ENCODE measurements around the gene POU6F2. TPM values are rescaled to one million over a fixed set of nuclear protein-coding genes. Genes with fewer than 3 reads are reported as not detected.
"Not testable (repeated sequence)": the region's sequence is repeated elsewhere in the genome, so short reads cannot be mapped to it uniquely, and the experiment has no call there.

POU6F2 gene
- not detected in 2 replicates for total RNA-seq

- DNase-seq (ENCODE audit: low read depth in 2 of 2) = no peak
These were observed at the start of gene POU6F2 for GRCh38 chr7:38977685-38978084. POU6F2 (plus strand) TSS chr7:38977909; CDS start chr7:38977954, 45 bp downstream.

GRCh38 chr7:38928506-38928905, 49.2 kb upstream of the POU6F2 start:
- no peak for DNase-seq (ENCODE audit: low read depth in 2 of 2)

- DNase-seq (ENCODE audit: low read depth in 2 of 2) = peak in 1 of 2 donors; percentile 51
These were observed 48.1 kb upstream of the POU6F2 start for GRCh38 chr7:38929460-38930171.

GRCh38 chr7:38932509-38933168, 45.1 kb upstream of the POU6F2 start:
- peak; percentile 48 to 57 for DNase-seq (ENCODE audit: low read depth in 2 of 2)

- DNase-seq (ENCODE audit: low read depth in 2 of 2) = no peak
These were observed 43.7 kb upstream of the POU6F2 start for GRCh38 chr7:38934051-38934450.

GRCh38 chr7:38934536-38934935, 43.2 kb upstream of the POU6F2 start:
- no peak for DNase-seq (ENCODE audit: low read depth in 2 of 2)

GRCh38 chr7:38936641-38937040, 41.1 kb upstream of the POU6F2 start:
- DNase-seq (ENCODE audit: low read depth in 2 of 2) = no peak

GRCh38 chr7:38938001-38938485, 39.7 kb upstream of the POU6F2 start:
- DNase-seq (ENCODE audit: low read depth in 2 of 2) = peak in 1 of 2 donors; percentile 66

GRCh38 chr7:38938589-38938988, 39.1 kb upstream of the POU6F2 start:
- DNase-seq (ENCODE audit: low read depth in 2 of 2) = no peak

- DNase-seq (ENCODE audit: low read depth in 2 of 2) = no peak
These were observed 36.9 kb upstream of the POU6F2 start for GRCh38 chr7:38940774-38941173.

- no peak for DNase-seq (ENCODE audit: low read depth in 2 of 2)
These were observed 35.2 kb upstream of the POU6F2 start for GRCh38 chr7:38942431-38943051.

GRCh38 chr7:38947541-38947940, 30.2 kb upstream of the POU6F2 start:
- not testable (repeated sequence) for DNase-seq (ENCODE audit: low read depth in 2 of 2)

GRCh38 chr7:38950309-38950708, 27.4 kb upstream of the POU6F2 start:
- DNase-seq (ENCODE audit: low read depth in 2 of 2) = no peak

GRCh38 chr7:38951213-38951612, 26.5 kb upstream of the POU6F2 start:
- no peak for DNase-seq (ENCODE audit: low read depth in 2 of 2)

GRCh38 chr7:38953227-38953626, 24.5 kb upstream of the POU6F2 start:
- DNase-seq (ENCODE audit: low read depth in 2 of 2) = no peak

- no peak for DNase-seq (ENCODE audit: low read depth in 2 of 2)
These were observed 23.7 kb upstream of the POU6F2 start for GRCh38 chr7:38953971-38954370.

GRCh38 chr7:38955892-38956291, 21.8 kb upstream of the POU6F2 start:
- DNase-seq (ENCODE audit: low read depth in 2 of 2) = no peak

- DNase-seq (ENCODE audit: low read depth in 2 of 2) = no peak
These were observed 15.7 kb upstream of the POU6F2 start for GRCh38 chr7:38962028-38962427.

- no peak for DNase-seq (ENCODE audit: low read depth in 2 of 2)
These were observed 12.8 kb upstream of the POU6F2 start for GRCh38 chr7:38964921-38965320.

- DNase-seq (ENCODE audit: low read depth in 2 of 2) = no peak
These were observed 3.9 kb upstream of the POU6F2 start for GRCh38 chr7:38973760-38974159.

- no peak for DNase-seq (ENCODE audit: low read depth in 2 of 2)
These were observed 1.7 kb upstream of the POU6F2 start for GRCh38 chr7:38975944-38976392.

GRCh38 chr7:38978491-38978890, 782 bp downstream of the POU6F2 start:
- DNase-seq (ENCODE audit: low read depth in 2 of 2) = no peak

Measured in lung microvascular endothelial cell (primary cell).